ENCODE results near the gene HS6ST2. TPM values are rescaled to one million over a fixed set of nuclear protein-coding genes. Genes with fewer than 3 reads are reported as not detected.

Gene HS6ST2
- 1 to 10 TPM in 1 of 4 donors, under 1 TPM in 1, not detected in 2; 0.14 to 1.1 TPM for total RNA-seq

DNA sequence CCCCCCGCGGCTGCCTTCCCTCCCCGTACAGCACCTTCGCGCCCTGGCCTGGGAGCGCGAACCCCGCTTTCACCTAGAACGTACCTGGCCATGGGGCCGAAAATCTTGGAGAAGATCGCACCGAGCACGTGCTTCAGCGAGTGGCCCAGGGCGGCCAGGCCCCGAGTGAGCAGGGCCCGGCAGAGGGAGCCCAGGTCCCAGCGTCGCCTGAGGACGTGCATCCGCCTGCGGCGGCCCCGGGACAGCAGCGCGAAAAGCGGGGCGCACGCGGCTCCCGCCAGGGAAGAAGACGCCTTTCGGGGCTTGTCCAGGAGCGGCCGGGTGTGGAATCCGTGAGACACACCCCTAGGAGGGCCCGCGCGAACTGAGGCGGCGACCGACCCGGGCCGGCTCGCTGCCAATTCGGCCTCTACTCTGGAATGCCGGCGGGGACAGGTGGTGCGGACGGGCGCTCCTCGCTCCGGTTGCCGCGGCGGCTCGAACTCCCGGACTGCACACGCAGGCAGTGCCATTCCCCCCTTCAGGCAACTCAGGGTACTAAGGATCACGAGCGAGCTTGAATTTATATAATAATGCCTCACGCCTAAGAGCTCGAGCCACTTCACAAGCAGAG, at the start of gene HS6ST2:
HS6ST2 (minus strand) TSS at position 539 of the 613 bp plus-strand sequence.
- Histone ChIP-seq H3K4me3 (peak within 1 kb of the TSS in 3 of 4 donors; percentile 22 to 54 (median 33)), H3K27me3 (peaks cover 38% of the 10 kb centered on the region), H3K27ac (no peak within 1 kb of the TSS), H3K9me3 (no peaks in the 10 kb centered on the region), H3K4me1 (peaks cover 0 to 24% (median 8%) of the 10 kb centered on the region in 4 donors), H3K36me3 (no peaks in the 10 kb centered on the region)
- TF ChIP-seq, protein P1, sequence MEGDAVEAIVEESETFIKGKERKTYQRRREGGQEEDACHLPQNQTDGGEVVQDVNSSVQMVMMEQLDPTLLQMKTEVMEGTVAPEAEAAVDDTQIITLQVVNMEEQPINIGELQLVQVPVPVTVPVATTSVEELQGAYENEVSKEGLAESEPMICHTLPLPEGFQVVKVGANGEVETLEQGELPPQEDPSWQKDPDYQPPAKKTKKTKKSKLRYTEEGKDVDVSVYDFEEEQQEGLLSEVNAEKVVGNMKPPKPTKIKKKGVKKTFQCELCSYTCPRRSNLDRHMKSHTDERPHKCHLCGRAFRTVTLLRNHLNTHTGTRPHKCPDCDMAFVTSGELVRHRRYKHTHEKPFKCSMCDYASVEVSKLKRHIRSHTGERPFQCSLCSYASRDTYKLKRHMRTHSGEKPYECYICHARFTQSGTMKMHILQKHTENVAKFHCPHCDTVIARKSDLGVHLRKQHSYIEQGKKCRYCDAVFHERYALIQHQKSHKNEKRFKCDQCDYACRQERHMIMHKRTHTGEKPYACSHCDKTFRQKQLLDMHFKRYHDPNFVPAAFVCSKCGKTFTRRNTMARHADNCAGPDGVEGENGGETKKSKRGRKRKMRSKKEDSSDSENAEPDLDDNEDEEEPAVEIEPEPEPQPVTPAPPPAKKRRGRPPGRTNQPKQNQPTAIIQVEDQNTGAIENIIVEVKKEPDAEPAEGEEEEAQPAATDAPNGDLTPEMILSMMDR (IDR thresholded peaks at IDR 0.05) = no peak
- TF ChIP-seq POLR2A (IDR thresholded peaks at IDR 0.05) (no peak), EP300 (IDR thresholded peaks at IDR 0.05; ENCODE audit: low read depth) (no peak), POLR2AphosphoS5 (IDR thresholded peaks at IDR 0.05) (no peak)
- in situ Hi-C loops (cut with MboI; ENCODE audit: low pct_ligation_motif_present in 1 of 4, low pct_unique_long_range_greater_than_20kb in 1 of 4, low sequenced_read_pairs in 3 of 4) (no loop called here), intact Hi-C loops (cut with DNase I; ENCODE audit: low total_unique reads) (no loop called here)
- DNase-seq = peak; percentile 31
- WGBS, 2 donors (ENCODE audit: low coverage in 1 of 2) = 56% methylated on average over 46 of the region's 63 CpGs; no CpG with 5 or more reads in 1 of the 2 donors

DNA sequence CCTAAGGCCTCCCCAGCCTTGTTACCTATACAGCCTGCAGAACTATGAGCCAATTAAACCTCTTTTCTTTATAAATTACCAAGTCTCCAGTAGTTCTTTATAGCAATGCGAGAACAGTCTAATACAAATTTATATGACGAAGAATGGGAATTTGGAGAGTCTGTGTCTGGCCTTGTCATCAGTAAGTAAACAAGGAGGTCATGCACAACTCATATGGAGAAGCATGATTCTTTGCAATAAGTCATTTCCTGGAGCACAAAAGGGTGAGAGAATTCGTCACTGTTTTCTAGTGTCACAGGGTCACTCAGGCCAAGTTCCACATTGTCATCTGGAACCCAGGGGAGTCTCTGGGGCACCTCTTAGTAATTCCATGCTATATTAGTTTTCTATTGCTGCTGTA, 49.0 kb upstream of the HS6ST2 start:
- Histone ChIP-seq H3K4me3 (no peak overlapping the region), H3K9me3 (no peaks in the 10 kb centered on the region), H3K27me3 (no peaks in the 10 kb centered on the region), H3K27ac (no peak overlapping the region), H3K36me3 (no peaks in the 10 kb centered on the region), H3K4me1 (no peaks in the 10 kb centered on the region)
- WGBS, 2 donors (ENCODE audit: low coverage in 1 of 2) = 85 to 100% methylated on average over 2 to 3 of the region's 3 CpGs
- no peak for DNase-seq
- in situ Hi-C loops (cut with MboI; ENCODE audit: low pct_ligation_motif_present in 1 of 4, low pct_unique_long_range_greater_than_20kb in 1 of 4, low sequenced_read_pairs in 3 of 4) (no loop called here), intact Hi-C loops (cut with DNase I; ENCODE audit: low total_unique reads) (no loop called here)
- no peak for TF ChIP-seq POLR2AphosphoS5 (IDR thresholded peaks at IDR 0.05)
- TF ChIP-seq, protein P1 (IDR thresholded peaks at IDR 0.05) = no peak
- no peak for TF ChIP-seq POLR2A (IDR thresholded peaks at IDR 0.05)
- no peak for TF ChIP-seq EP300 (IDR thresholded peaks at IDR 0.05; ENCODE audit: low read depth)

DNA sequence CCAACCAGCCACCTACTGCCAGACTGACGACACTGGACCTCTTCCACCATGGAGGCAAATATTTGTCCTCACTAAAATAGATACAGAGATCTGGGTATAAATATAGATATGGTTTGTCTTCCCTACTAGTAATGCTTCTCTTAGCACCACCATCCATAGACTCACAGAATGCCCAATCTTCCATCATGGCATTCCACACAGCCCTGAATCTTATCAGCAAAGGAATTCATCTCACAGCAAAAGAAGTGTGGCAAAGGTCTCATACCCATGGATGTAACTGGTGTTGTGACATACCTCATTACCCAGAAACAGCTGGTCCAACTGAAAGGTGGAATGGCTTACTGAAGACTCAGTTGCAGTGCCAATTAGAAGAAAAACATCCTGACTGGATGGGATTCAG, 47.2 kb upstream of the HS6ST2 start:
- H3K9me3 ChIP-seq = no peaks in the 10 kb centered on the region
- TF ChIP-seq EP300 (IDR thresholded peaks at IDR 0.05; ENCODE audit: low read depth) (no peak), POLR2AphosphoS5 (IDR thresholded peaks at IDR 0.05) (no peak), POLR2A (IDR thresholded peaks at IDR 0.05) (no peak)
- TF ChIP-seq, protein P1 (IDR thresholded peaks at IDR 0.05) = no peak
- no peaks in the 10 kb centered on the region for H3K27me3 ChIP-seq
- no peak for DNase-seq
- WGBS, 2 donors (ENCODE audit: low coverage in 1 of 2) = 92% methylated on average over 1 of the region's 1 CpG; no CpG with 5 or more reads in 1 of the 2 donors
- in situ Hi-C loops (cut with MboI; ENCODE audit: low pct_ligation_motif_present in 1 of 4, low pct_unique_long_range_greater_than_20kb in 1 of 4, low sequenced_read_pairs in 3 of 4) (no loop called here), intact Hi-C loops (cut with DNase I; ENCODE audit: low total_unique reads) (no loop called here)
- no peaks in the 10 kb centered on the region for H3K4me1 ChIP-seq
- H3K4me3 ChIP-seq = no peak overlapping the region
- no peak overlapping the region for H3K27ac ChIP-seq
- H3K36me3 ChIP-seq = no peaks in the 10 kb centered on the region

DNA sequence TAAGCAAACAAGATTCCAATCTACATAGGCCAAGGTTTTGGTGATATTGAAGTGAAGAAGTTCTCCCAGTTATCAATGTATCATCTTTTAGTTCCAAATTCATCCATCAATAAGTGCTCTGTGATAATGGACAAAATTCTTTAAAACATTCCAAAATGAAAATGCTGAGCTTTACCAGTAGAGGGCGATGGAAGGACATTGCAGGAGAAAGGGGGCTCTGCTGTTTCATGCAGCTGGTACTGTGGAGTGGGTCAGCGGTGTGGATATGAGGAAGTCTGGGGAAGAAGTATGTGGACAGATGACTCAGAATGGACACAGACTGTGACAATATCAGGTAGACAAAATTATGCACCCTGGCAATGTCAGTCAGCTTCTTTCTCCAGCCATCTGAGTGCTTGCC, 46.6 kb upstream of the HS6ST2 start:
- H3K27me3 ChIP-seq = no peaks in the 10 kb centered on the region
- H3K9me3 ChIP-seq = no peaks in the 10 kb centered on the region
- no peaks in the 10 kb centered on the region for H3K36me3 ChIP-seq
- H3K4me1 ChIP-seq = no peaks in the 10 kb centered on the region
- no peak for DNase-seq
- whole genome bisulfite sequencing, 2 donors (ENCODE audit: low coverage in 1 of 2) = 12% methylated on average over 2 of the region's 2 CpGs; no CpG with 5 or more reads in 1 of the 2 donors
- no peak overlapping the region for H3K27ac ChIP-seq
- intact Hi-C loops (cut with DNase I; ENCODE audit: low total_unique reads) (no loop called here), in situ Hi-C loops (cut with MboI; ENCODE audit: low pct_ligation_motif_present in 1 of 4, low pct_unique_long_range_greater_than_20kb in 1 of 4, low sequenced_read_pairs in 3 of 4) (no loop called here)
- H3K4me3 ChIP-seq = no peak overlapping the region
- TF ChIP-seq, protein P1 (IDR thresholded peaks at IDR 0.05) = peak; percentile 28 to 45 (median 33)
- no peak for TF ChIP-seq POLR2A (IDR thresholded peaks at IDR 0.05)
